HG03439 (cell line): ENCODE results near the gene C10orf95.

ENCODE experiments used
- ATAC-seq: cut with Tn5 transposase; IDR thresholded peaks from one replicate; pipeline ENCODE4 v1.9.1; 2021; ENCODE audit warnings: mild to moderate bottlenecking, moderate library complexity; ENCODE audit not compliant: unreplicated experiment

C10orf95 gene

GRCh38 chr10:102419269-102420180 lies 31.8 kb downstream of the C10orf95 start:
- no peak for ATAC-seq

GRCh38 chr10:102418622-102419268 lies 32.6 kb downstream of the C10orf95 start, which contains the start of gene PSD:
PSD (minus strand) TSS chr10:102418785; CDS start chr10:102417038, 1,747 bp downstream.
- no peak for ATAC-seq

GRCh38 chr10:102416695-102417094 lies 34.6 kb downstream of the C10orf95 start:
- no peak for ATAC-seq

GRCh38 chr10:102416283-102416682 lies 35.1 kb downstream of the C10orf95 start:
- no peak for ATAC-seq

GRCh38 chr10:102414749-102415148 lies 36.6 kb downstream of the C10orf95 start:
- ATAC-seq: no peak

GRCh38 chr10:102413806-102414561 lies 37.4 kb downstream of the C10orf95 start:
- ATAC-seq: no peak

- ATAC-seq: no peak
These were observed 38.2 kb downstream of the C10orf95 start for GRCh38 chr10:102413053-102413705.

GRCh38 chr10:102412293-102412692 lies 39.0 kb downstream of the C10orf95 start:
- no peak for ATAC-seq

GRCh38 chr10:102411341-102412255 lies 39.7 kb downstream of the C10orf95 start:
- no peak for ATAC-seq

GRCh38 chr10:102410429-102411073 lies 40.8 kb downstream of the C10orf95 start:
- ATAC-seq: no peak

GRCh38 chr10:102409604-102410428 lies 41.5 kb downstream of the C10orf95 start:
- no peak for ATAC-seq

GRCh38 chr10:102408728-102409603 lies 42.4 kb downstream of the C10orf95 start:
- no peak for ATAC-seq

- ATAC-seq: no peak
These were observed 43.1 kb downstream of the C10orf95 start for GRCh38 chr10:102408131-102408727.

- ATAC-seq: no peak
These were observed 43.8 kb downstream of the C10orf95 start for GRCh38 chr10:102407425-102408130.

GRCh38 chr10:102406815-102407214 lies 44.5 kb downstream of the C10orf95 start:
- no peak for ATAC-seq

GRCh38 chr10:102405632-102406031 lies 45.7 kb downstream of the C10orf95 start:
- ATAC-seq: no peak
